Caco-2 (cell line): ENCODE results near the gene RGSL1. TPM values are rescaled to one million over a fixed set of nuclear protein-coding genes. Genes with fewer than 3 reads are reported as not detected.

Experiments
- BruUV-seq: library from RNA; stranded (reverse); fragments of 400-500 nt; replicated peaks from 2 replicates; lab custom pipeline; 2021; lab: Mats Ljungman, UMichigan
- CTCF ChIA-PET: fragments of 300-600 bp; sonication (Branson Sonifier 250); formaldehyde crosslinking; loops from one replicate; lab custom pipeline; 2022; ENCODE audit warnings: antibody characterized with exemption; lab: Charles Lee
- POLR2A ChIA-PET: fragments of 300-600 bp; sonication (Branson Sonifier 250); formaldehyde crosslinking; loops from one replicate; lab custom pipeline; 2022; ENCODE audit warnings: antibody characterized with exemption; lab: Charles Lee
- DNase-seq, 2 experiments: peaks; one replicate each; pipeline versions ENCODE4 v3.0.0 to v3.0.0-alpha.2; 2020 to 2022
- H3K27me3 ChIP-seq: replicated peaks from 2 replicates; pipeline ENCODE4 v1.6.0; 2011; ENCODE audit warnings: low read length; ENCODE audit not compliant: control insufficient read depth, insufficient read depth
- H3K36me3 ChIP-seq: 2 replicates; pipeline ENCODE4 v1.5.1; 2011; ENCODE audit warnings: low read length; ENCODE audit not compliant: control insufficient read depth, insufficient read depth
- H3K4me1 ChIP-seq: fragments of 250-450 bp; sonication (Bioruptor Pico); 2 replicates; pipeline ENCODE4 v1.5.1; 2020; ENCODE audit warnings: mild to moderate bottlenecking
- H3K4me3 ChIP-seq: 2 replicates; pipeline ENCODE4 v1.5.1; 2011; ENCODE audit warnings: low read depth, mild to moderate bottlenecking, control low read depth, low read length
- H3K9me3 ChIP-seq: fragments of 250-450 bp; sonication (Bioruptor Pico); 2 replicates; pipeline ENCODE4 v1.5.1; 2020; ENCODE audit warnings: mild to moderate bottlenecking, moderate library complexity
- H3K27ac Mint-ChIP-seq: one replicate; pipeline ENCODE4 v1.8.0; 2022; ENCODE audit warnings: mixed read lengths; ENCODE audit not compliant: unreplicated experiment
- H3K27me3 Mint-ChIP-seq: one replicate; pipeline ENCODE4 v1.8.0; 2022; ENCODE audit warnings: mixed read lengths; ENCODE audit not compliant: insufficient read depth, unreplicated experiment
- H3K36me3 Mint-ChIP-seq: one replicate; pipeline ENCODE4 v1.8.0; 2022; ENCODE audit warnings: mild to moderate bottlenecking, mixed read lengths; ENCODE audit not compliant: insufficient read depth, unreplicated experiment
- H3K4me1 Mint-ChIP-seq: one replicate; pipeline ENCODE4 v1.8.0; 2022; ENCODE audit warnings: low read depth, mixed read lengths; ENCODE audit not compliant: unreplicated experiment
- H3K4me3 Mint-ChIP-seq: one replicate; pipeline ENCODE4 v1.8.0; 2022; ENCODE audit warnings: mild to moderate bottlenecking, moderate library complexity, mixed read lengths; ENCODE audit not compliant: unreplicated experiment
- H3K9me3 Mint-ChIP-seq: one replicate; pipeline ENCODE4 v1.8.0; 2022; ENCODE audit warnings: mixed read lengths; ENCODE audit not compliant: unreplicated experiment
- intact Hi-C: fragments of 100-400 bp; cut with micrococcal nuclease; formaldehyde crosslinking; loops from one replicate; pipeline ENCODE4 v1.10.0; 2022; ENCODE audit not compliant: unreplicated experiment
- total RNA-seq: library from RNA; stranded (reverse); gene quantifications from 2 replicates; pipeline ENCODE4 v1.2.3, GENCODE V29; 2022
- TF ChIP-seq, protein P1 (sequence below), 2 experiments: fragments of 200-600 bp in 1 of 2; IDR thresholded peaks; 1 replicate in 1 of 2; 2 replicates in 1 of 2; pipeline versions ENCODE4 v1.5.1 to v1.8.0; 2011 to 2022; ENCODE audit warnings: antibody characterized with exemption in 1 of 2, control low read depth in 1 of 2, inconsistent platforms in 1 of 2, low read depth in 1 of 2, low read length in 1 of 2, mild to moderate bottlenecking in 1 of 2, moderate library complexity in 1 of 2; ENCODE audit not compliant: insufficient read depth in 1 of 2, severe bottlenecking in 1 of 2, unreplicated experiment in 1 of 2

RGSL1 gene
- total RNA-seq, 1 experiment from 2014 or later = not detected

DNA sequence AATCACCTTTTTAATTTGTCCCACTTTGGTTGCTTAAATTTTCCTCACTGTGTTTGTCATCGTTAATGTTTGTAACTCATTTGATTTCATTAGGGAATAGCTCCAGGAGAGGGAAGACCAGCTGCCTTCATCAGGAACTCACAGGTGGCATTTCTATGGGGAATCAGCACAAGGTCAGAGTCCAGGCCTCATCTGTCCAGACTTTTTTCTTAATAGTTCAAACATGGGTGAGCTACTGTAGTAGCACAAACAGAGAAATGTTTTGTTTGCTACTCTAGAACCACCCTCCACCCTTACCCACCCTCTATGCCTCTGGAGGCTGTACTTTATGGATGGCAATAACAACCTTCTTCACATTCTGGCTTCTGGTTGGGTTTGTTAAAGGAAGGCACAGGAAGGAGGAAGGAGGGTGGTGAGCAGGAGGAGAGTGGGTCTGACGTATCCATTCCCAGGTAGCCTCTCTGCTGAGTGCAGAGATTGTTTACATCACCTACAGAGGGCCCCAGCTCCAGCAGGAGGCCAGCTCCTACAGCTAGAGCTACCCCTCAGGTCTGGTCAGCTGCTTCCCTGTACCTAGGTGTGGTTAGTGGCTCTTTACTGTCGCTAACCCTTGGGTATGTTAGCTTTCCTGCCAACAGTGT is 41.4 kb upstream of the RGSL1 start:
- Mint-ChIP-seq H3K4me1 (no peaks in the 10 kb centered on the region), H3K27ac (no peak overlapping the region), H3K4me3 (no peak overlapping the region), H3K27me3 (no peaks in the 10 kb centered on the region), H3K9me3 (peaks cover 15% of the 10 kb centered on the region), H3K36me3 (no peaks in the 10 kb centered on the region)
- H3K4me3 ChIP-seq = no peak overlapping the region
- H3K36me3 ChIP-seq = no peaks in the 10 kb centered on the region
- no peaks in the 10 kb centered on the region for H3K27me3 ChIP-seq
- H3K4me1 ChIP-seq = no peaks in the 10 kb centered on the region
- peaks cover 25% of the 10 kb centered on the region for H3K9me3 ChIP-seq
- ChIA-PET CTCF (interaction anchor here (1.0 to 1.3 kb wide), 3 partner anchors 8 to 327 kb away, joined by 3 to 4 read pairs (median 3); no protein-coding TSS in a partner anchor), POLR2A (no interaction called here)
- BruUV-seq = no TSS peak
- TF ChIP-seq, protein P1, sequence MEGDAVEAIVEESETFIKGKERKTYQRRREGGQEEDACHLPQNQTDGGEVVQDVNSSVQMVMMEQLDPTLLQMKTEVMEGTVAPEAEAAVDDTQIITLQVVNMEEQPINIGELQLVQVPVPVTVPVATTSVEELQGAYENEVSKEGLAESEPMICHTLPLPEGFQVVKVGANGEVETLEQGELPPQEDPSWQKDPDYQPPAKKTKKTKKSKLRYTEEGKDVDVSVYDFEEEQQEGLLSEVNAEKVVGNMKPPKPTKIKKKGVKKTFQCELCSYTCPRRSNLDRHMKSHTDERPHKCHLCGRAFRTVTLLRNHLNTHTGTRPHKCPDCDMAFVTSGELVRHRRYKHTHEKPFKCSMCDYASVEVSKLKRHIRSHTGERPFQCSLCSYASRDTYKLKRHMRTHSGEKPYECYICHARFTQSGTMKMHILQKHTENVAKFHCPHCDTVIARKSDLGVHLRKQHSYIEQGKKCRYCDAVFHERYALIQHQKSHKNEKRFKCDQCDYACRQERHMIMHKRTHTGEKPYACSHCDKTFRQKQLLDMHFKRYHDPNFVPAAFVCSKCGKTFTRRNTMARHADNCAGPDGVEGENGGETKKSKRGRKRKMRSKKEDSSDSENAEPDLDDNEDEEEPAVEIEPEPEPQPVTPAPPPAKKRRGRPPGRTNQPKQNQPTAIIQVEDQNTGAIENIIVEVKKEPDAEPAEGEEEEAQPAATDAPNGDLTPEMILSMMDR (IDR thresholded peaks at IDR 0.05; ENCODE audit: insufficient read depth in 1 of 2, low read depth in 1 of 2, low read length in 1 of 2, severe bottlenecking in 1 of 2, unreplicated experiment in 1 of 2) = no peak
- intact Hi-C loops = no loop called here
- no peak for DNase-seq

DNA sequence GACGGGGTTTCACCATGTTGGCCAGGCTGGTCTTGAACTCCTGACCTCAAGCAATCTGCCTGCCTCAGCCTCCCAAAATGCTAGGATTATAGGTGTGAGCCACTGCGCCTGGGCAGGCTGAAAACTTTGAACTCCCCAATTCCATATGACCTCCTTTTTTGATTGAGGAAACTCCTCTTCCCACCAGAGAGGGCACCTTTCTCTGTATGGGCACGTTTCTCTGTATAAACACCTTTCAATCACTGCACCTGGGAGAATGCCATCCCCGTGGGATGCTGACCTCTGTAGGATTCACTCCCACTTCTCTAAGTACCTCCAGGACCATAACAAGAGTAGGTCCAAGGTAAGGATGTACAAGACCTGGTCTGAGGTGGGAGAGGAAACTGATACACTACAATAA is 39.8 kb upstream of the RGSL1 start:
- H3K36me3 ChIP-seq = no peaks in the 10 kb centered on the region
- TF ChIP-seq, protein P1 (IDR thresholded peaks at IDR 0.05; ENCODE audit: insufficient read depth in 1 of 2, low read depth in 1 of 2, low read length in 1 of 2, severe bottlenecking in 1 of 2, unreplicated experiment in 1 of 2) = no peak
- no peak for DNase-seq
- Mint-ChIP-seq H3K27ac (no peak overlapping the region), H3K4me1 (no peaks in the 10 kb centered on the region), H3K4me3 (no peak overlapping the region), H3K36me3 (no peaks in the 10 kb centered on the region), H3K27me3 (no peaks in the 10 kb centered on the region), H3K9me3 (peaks cover 8% of the 10 kb centered on the region)
- H3K27me3 ChIP-seq = no peaks in the 10 kb centered on the region
- POLR2A ChIA-PET = no interaction called here
- H3K4me1 ChIP-seq = no peaks in the 10 kb centered on the region
- intact Hi-C loops = no loop called here
- BruUV-seq = no TSS peak
- CTCF ChIA-PET = no interaction called here
- no peak overlapping the region for H3K4me3 ChIP-seq
- H3K9me3 ChIP-seq = peaks cover 12% of the 10 kb centered on the region; the same call in 1 of the 2 replicates

DNA sequence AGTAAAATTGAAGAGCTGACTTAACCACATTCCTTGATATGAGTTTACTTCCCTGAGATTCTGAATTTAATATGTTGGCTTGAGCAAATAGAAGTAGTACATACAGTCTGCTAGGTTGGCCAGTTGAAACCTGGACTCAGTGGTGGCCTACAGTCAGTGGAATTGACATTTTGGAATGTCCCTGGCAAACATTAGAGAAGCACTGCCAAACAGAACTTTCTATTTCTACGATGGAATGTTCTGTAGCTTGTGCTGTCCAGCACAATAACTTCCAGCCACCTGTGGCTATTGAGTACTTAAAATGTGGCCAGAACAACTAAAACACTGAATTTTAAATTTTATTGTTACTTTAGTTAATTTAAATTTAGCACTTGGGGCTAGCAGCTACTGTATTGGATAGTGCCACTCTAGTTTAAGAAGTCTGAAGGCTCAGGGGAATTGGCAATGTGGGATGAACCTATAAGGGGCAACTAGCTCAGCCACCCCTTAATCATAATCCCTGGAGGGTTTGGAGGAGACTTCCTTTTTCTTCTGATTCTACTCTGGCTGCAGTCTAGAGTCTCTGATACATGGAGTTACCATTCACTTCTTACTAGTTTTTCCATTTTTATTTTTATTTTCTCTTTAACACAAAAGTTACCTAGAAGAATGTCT is 39.2 kb upstream of the RGSL1 start:
- Mint-ChIP-seq H3K27ac (no peak overlapping the region), H3K4me1 (no peaks in the 10 kb centered on the region), H3K36me3 (no peaks in the 10 kb centered on the region), H3K9me3 (peaks cover 2% of the 10 kb centered on the region), H3K4me3 (no peak overlapping the region), H3K27me3 (peaks cover 1% of the 10 kb centered on the region)
- DNase-seq = no peak
- no peaks in the 10 kb centered on the region for H3K36me3 ChIP-seq
- TF ChIP-seq, protein P1 (IDR thresholded peaks at IDR 0.05; ENCODE audit: insufficient read depth in 1 of 2, low read depth in 1 of 2, low read length in 1 of 2, severe bottlenecking in 1 of 2, unreplicated experiment in 1 of 2) = no peak
- POLR2A ChIA-PET = no interaction called here
- no TSS peak for BruUV-seq
- intact Hi-C loops = no loop called here
- no peak overlapping the region for H3K4me3 ChIP-seq
- peaks cover 7% of the 10 kb centered on the region; the same call in 1 of the 2 replicates for H3K9me3 ChIP-seq
- CTCF ChIA-PET = interaction anchor here (0.6 kb wide), 1 partner anchor 268 kb away, joined by 3 read pairs; no protein-coding TSS in a partner anchor
- no peaks in the 10 kb centered on the region for H3K4me1 ChIP-seq
- H3K27me3 ChIP-seq = no peaks in the 10 kb centered on the region
